Neural cell (in vitro differentiated cells): ENCODE data around the gene PRKD1.

Source experiments
- CTCF ChIP-seq: fragments of 450-650 bp; IDR thresholded peaks from 2 replicates; pipeline ENCODE4 v1.5.1; 2014; ENCODE audit warnings: antibody characterized with exemption, mild to moderate bottlenecking, moderate library complexity; ENCODE audit not compliant: poor library complexity, severe bottlenecking
- EP300 ChIP-seq: fragments of 450-650 bp; conservative IDR thresholded peaks from 2 replicates; pipeline ENCODE4 v1.6.1; 2014; ENCODE audit warnings: antibody characterized with exemption, mild to moderate bottlenecking, moderate library complexity; ENCODE audit not compliant: poor library complexity, severe bottlenecking
- EZH2 ChIP-seq: fragments of 200-600, 300-800 bp; shearing (Covaris generic), sonication (generic); IDR thresholded peaks from 2 replicates; pipeline ENCODE4 v1.6.1; 2014; ENCODE audit warnings: antibody characterized with exemption, low read length, borderline replicate concordance, mild to moderate bottlenecking; ENCODE audit not compliant: insufficient read depth, poor library complexity, severe bottlenecking
- POLR2AphosphoS5 ChIP-seq: IDR thresholded peaks from 2 replicates; pipeline ENCODE4 v1.6.1; 2012
- RAD21 ChIP-seq: fragments of 450-650 bp; conservative IDR thresholded peaks from 2 replicates; pipeline ENCODE4 v1.6.1; 2014; ENCODE audit warnings: antibody characterized with exemption, mild to moderate bottlenecking, moderate library complexity
- REST ChIP-seq: IDR thresholded peaks from 2 replicates; pipeline ENCODE4 v1.6.1; 2012; ENCODE audit warnings: borderline replicate concordance
- SMC3 ChIP-seq: fragments of 450-650 bp; conservative IDR thresholded peaks from 2 replicates; pipeline ENCODE4 v1.6.1; 2014; ENCODE audit warnings: antibody characterized with exemption, mild to moderate bottlenecking, moderate library complexity; ENCODE audit not compliant: poor library complexity
- TAF1 ChIP-seq: IDR thresholded peaks from 2 replicates; pipeline ENCODE4 v1.6.1; 2012; ENCODE audit warnings: low read depth

GRCh38 chr14:29566194-29566593 is 361.5 kb downstream of the PRKD1 start:
- no peak for TF ChIP-seq CTCF
- TF ChIP-seq SMC3: no peak
- no peak for TF ChIP-seq EP300
- no peak for TF ChIP-seq RAD21
- TF ChIP-seq TAF1: no peak
- no peak for TF ChIP-seq POLR2AphosphoS5
- TF ChIP-seq EZH2: no peak
- no peak for TF ChIP-seq REST
